Measurements from ENCODE around the gene EPB41L2. TPM values are rescaled to one million over a fixed set of nuclear protein-coding genes. Genes with fewer than 3 reads are reported as not detected.
A peak's percentile ranks its signal among the peaks of the same experiment; 100 is the strongest.

The EPB41L2 gene
- total RNA-seq, 1 donor: 47.4 TPM

GRCh38 chr6:130932921-130933320, 130.1 kb downstream of the EPB41L2 start:
- no peak overlapping the region for H2AFZ ChIP-seq (ENCODE audit: low read length)
- H3K79me2 ChIP-seq (ENCODE audit: insufficient read depth, low read length): peaks cover 24% of the 10 kb centered on the region
- no peaks in the 10 kb centered on the region for H3K36me3 ChIP-seq (ENCODE audit: insufficient read depth, low read length)
- H3K4me2 ChIP-seq (ENCODE audit: insufficient read depth, low read length): no peak overlapping the region
- H3K27ac ChIP-seq (ENCODE audit: low read depth, low read length): no peak overlapping the region
- H4K20me1 ChIP-seq (ENCODE audit: insufficient read depth, low read length): peaks cover 4% of the 10 kb centered on the region
- DNase-seq (ENCODE audit: insufficient read length, low spot score, missing footprints): no peak
- no peaks in the 10 kb centered on the region for H3K9me3 ChIP-seq (ENCODE audit: low read depth, low read length)
- no peak for TF ChIP-seq CTCF (IDR thresholded peaks at IDR 0.05; ENCODE audit: extremely low read depth, low read depth, low read length)
- peaks cover 42% of the 10 kb centered on the region for H3K4me1 ChIP-seq (ENCODE audit: insufficient read depth, low read length)
- H3K27me3 ChIP-seq (ENCODE audit: insufficient read depth, low read length): no peaks in the 10 kb centered on the region
- H3K4me3 ChIP-seq (ENCODE audit: insufficient read depth, low read length): no peak overlapping the region

GRCh38 chr6:130932438-130932837, 130.6 kb downstream of the EPB41L2 start:
- no peak for TF ChIP-seq CTCF (IDR thresholded peaks at IDR 0.05; ENCODE audit: extremely low read depth, low read depth, low read length)
- Histone ChIP-seq H3K36me3 (ENCODE audit: insufficient read depth, low read length) (no peaks in the 10 kb centered on the region), H3K27ac (ENCODE audit: low read depth, low read length) (no peak overlapping the region), H2AFZ (ENCODE audit: low read length) (no peak overlapping the region), H3K4me1 (ENCODE audit: insufficient read depth, low read length) (peaks cover 42% of the 10 kb centered on the region), H3K9me3 (ENCODE audit: low read depth, low read length) (no peaks in the 10 kb centered on the region), H3K4me2 (ENCODE audit: insufficient read depth, low read length) (no peak overlapping the region), H3K79me2 (ENCODE audit: insufficient read depth, low read length) (peaks cover 25% of the 10 kb centered on the region), H4K20me1 (ENCODE audit: insufficient read depth, low read length) (peaks cover 4% of the 10 kb centered on the region), H3K27me3 (ENCODE audit: insufficient read depth, low read length) (no peaks in the 10 kb centered on the region), H3K4me3 (ENCODE audit: insufficient read depth, low read length) (no peak overlapping the region)
- no peak for DNase-seq (ENCODE audit: insufficient read length, low spot score, missing footprints)

GRCh38 chr6:130931683-130932082, 131.4 kb downstream of the EPB41L2 start:
- no peak overlapping the region for H3K4me2 ChIP-seq (ENCODE audit: insufficient read depth, low read length)
- no peak overlapping the region for H3K4me3 ChIP-seq (ENCODE audit: insufficient read depth, low read length)
- no peak overlapping the region for H2AFZ ChIP-seq (ENCODE audit: low read length)
- TF ChIP-seq CTCF (IDR thresholded peaks at IDR 0.05; ENCODE audit: extremely low read depth, low read depth, low read length): no peak
- peaks cover 4% of the 10 kb centered on the region for H4K20me1 ChIP-seq (ENCODE audit: insufficient read depth, low read length)
- peaks cover 25% of the 10 kb centered on the region for H3K79me2 ChIP-seq (ENCODE audit: insufficient read depth, low read length)
- H3K27ac ChIP-seq (ENCODE audit: low read depth, low read length): no peak overlapping the region
- no peaks in the 10 kb centered on the region for H3K27me3 ChIP-seq (ENCODE audit: insufficient read depth, low read length)
- DNase-seq (ENCODE audit: insufficient read length, low spot score, missing footprints): no peak
- H3K9me3 ChIP-seq (ENCODE audit: low read depth, low read length): no peaks in the 10 kb centered on the region
- H3K36me3 ChIP-seq (ENCODE audit: insufficient read depth, low read length): no peaks in the 10 kb centered on the region
- peaks cover 42% of the 10 kb centered on the region for H3K4me1 ChIP-seq (ENCODE audit: insufficient read depth, low read length)

- peaks cover 4% of the 10 kb centered on the region for H4K20me1 ChIP-seq (ENCODE audit: insufficient read depth, low read length)
- no peak for DNase-seq (ENCODE audit: insufficient read length, low spot score, missing footprints)
- peak overlapping the region; percentile 38 for H3K27ac ChIP-seq (ENCODE audit: low read depth, low read length)
- H3K4me2 ChIP-seq (ENCODE audit: insufficient read depth, low read length): peak overlapping the region; percentile 76
- H3K4me3 ChIP-seq (ENCODE audit: insufficient read depth, low read length): peak overlapping the region; percentile 28
- H2AFZ ChIP-seq (ENCODE audit: low read length): no peak overlapping the region
- TF ChIP-seq CTCF (IDR thresholded peaks at IDR 0.05; ENCODE audit: extremely low read depth, low read depth, low read length): no peak
- peaks cover 25% of the 10 kb centered on the region for H3K4me1 ChIP-seq (ENCODE audit: insufficient read depth, low read length)
- no peaks in the 10 kb centered on the region for H3K9me3 ChIP-seq (ENCODE audit: low read depth, low read length)
- H3K27me3 ChIP-seq (ENCODE audit: insufficient read depth, low read length): no peaks in the 10 kb centered on the region
- peaks cover 22% of the 10 kb centered on the region for H3K79me2 ChIP-seq (ENCODE audit: insufficient read depth, low read length)
- H3K36me3 ChIP-seq (ENCODE audit: insufficient read depth, low read length): peaks cover 4% of the 10 kb centered on the region
Measured at GRCh38 chr6:130929036-130929678, 133.9 kb downstream of the EPB41L2 start.

Measured in osteoblast (primary cell).